ENCODE results near the gene GRIK4. TPM values are rescaled to one million over a fixed set of nuclear protein-coding genes. Genes with fewer than 3 reads are reported as not detected.

The GRIK4 gene
- total RNA-seq, 1 donor from 2014 or later: 0.36 TPM

DNA sequence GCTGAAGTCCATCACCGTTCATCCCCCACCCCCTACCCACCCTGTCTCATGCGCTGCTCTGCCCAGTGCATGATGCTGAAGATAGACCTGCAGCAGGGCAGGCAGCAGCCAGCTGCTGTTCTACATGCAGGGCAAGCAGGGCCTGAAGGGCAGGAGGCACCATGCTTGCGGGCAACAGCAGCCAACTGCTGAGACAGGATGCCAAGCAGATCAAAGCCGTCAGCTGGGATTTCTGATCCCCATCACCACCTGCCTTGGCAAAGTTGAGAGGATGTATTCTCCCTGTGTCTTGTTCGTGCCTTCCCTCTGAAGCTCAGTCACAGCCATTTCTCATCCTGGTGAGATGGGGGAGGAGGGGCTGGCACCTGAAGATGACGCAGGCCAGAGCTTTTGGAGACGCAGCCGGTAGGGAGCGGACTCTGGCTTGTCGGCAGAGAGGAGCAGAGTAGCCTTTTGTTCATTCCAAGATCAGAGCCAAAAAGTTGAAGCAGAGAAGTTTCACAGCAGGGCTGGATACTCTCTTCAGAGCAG, 227.0 kb downstream of the GRIK4 start:
- Mint-ChIP-seq H3K27ac (peak overlapping the region; percentile 76), H3K4me1 (no peaks in the 10 kb centered on the region), H3K27me3 (ENCODE audit: insufficient read depth, low read depth) (no peaks in the 10 kb centered on the region), H3K4me3 (no peak overlapping the region), H3K36me3 (no peaks in the 10 kb centered on the region), H3K9me3 (no peaks in the 10 kb centered on the region)
- Histone ChIP-seq H2AFZ (replicated peaks) (no peak overlapping the region), H3K4me3 (no peak overlapping the region), H3K27ac (no peak overlapping the region), H3K27me3 (no peaks in the 10 kb centered on the region), H3F3A (ENCODE audit: low read depth) (no peaks in the 10 kb centered on the region), H3K4me2 (no peak overlapping the region), H3K36me3 (no peaks in the 10 kb centered on the region), H4K20me1 (ENCODE audit: low read depth) (no peaks in the 10 kb centered on the region), H3K4me1 (no peaks in the 10 kb centered on the region), H3K79me2 (ENCODE audit: low read depth) (no peaks in the 10 kb centered on the region), H3K9ac (no peak overlapping the region), H3K9me3 (ENCODE audit: low read depth) (no peaks in the 10 kb centered on the region)
- TF ChIP-seq EZH2 (IDR thresholded peaks at IDR 0.05) (no peak), CTCF (IDR thresholded peaks at IDR 0.05) (no peak), EZH2phosphoT487 (IDR thresholded peaks at IDR 0.05) (no peak)
- DNase-seq (ENCODE audit: low spot score): no peak

GRCh38 chr11:120739780-120740179, 228.2 kb downstream of the GRIK4 start:
- H3K9me3 ChIP-seq (ENCODE audit: low read depth): no peaks in the 10 kb centered on the region
- H3K4me3 ChIP-seq: no peak overlapping the region
- no peak for DNase-seq (ENCODE audit: low spot score)
- no peak overlapping the region for H3K4me2 ChIP-seq
- no peaks in the 10 kb centered on the region for H3K36me3 ChIP-seq
- Mint-ChIP-seq H3K9me3 (no peaks in the 10 kb centered on the region), H3K4me3 (no peak overlapping the region), H3K4me1 (no peaks in the 10 kb centered on the region), H3K27me3 (ENCODE audit: insufficient read depth, low read depth) (no peaks in the 10 kb centered on the region), H3K27ac (no peak overlapping the region), H3K36me3 (no peaks in the 10 kb centered on the region)
- no peaks in the 10 kb centered on the region for H4K20me1 ChIP-seq (ENCODE audit: low read depth)
- no peak overlapping the region for H3K9ac ChIP-seq
- H3K79me2 ChIP-seq (ENCODE audit: low read depth): no peaks in the 10 kb centered on the region
- H3K27ac ChIP-seq: no peak overlapping the region
- H3F3A ChIP-seq (ENCODE audit: low read depth): no peaks in the 10 kb centered on the region
- no peaks in the 10 kb centered on the region for H3K27me3 ChIP-seq
- TF ChIP-seq EZH2phosphoT487 (IDR thresholded peaks at IDR 0.05) (no peak), EZH2 (IDR thresholded peaks at IDR 0.05) (no peak), CTCF (IDR thresholded peaks at IDR 0.05) (no peak)
- H3K4me1 ChIP-seq: no peaks in the 10 kb centered on the region
- no peak overlapping the region for H2AFZ ChIP-seq (replicated peaks)

DNA sequence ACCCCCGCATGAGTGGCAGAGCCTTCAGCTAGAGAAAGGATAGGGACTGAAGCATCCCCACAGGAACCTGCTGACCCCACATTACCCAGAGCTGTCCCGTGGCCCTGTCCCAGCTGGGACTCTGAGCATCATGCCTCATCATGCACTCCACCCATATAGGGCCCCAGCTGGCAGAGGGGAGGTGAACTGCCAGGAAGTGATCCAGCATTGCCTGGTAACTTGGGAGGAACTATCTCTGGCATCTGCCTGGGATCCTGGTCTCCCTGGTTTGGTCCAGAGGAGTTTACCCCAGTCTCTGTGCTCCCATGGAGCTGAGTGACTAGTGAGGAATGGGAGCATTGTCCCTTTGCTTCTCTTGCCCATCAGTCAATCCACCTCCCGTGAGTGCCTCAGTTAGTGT, 228.8 kb downstream of the GRIK4 start:
- no peak for TF ChIP-seq EZH2phosphoT487 (IDR thresholded peaks at IDR 0.05)
- no peak for TF ChIP-seq EZH2 (IDR thresholded peaks at IDR 0.05)
- no peak for TF ChIP-seq CTCF (IDR thresholded peaks at IDR 0.05)
- H3K4me3 Mint-ChIP-seq: no peak overlapping the region
- Histone ChIP-seq H3K4me2 (no peak overlapping the region), H3K4me3 (no peak overlapping the region), H4K20me1 (ENCODE audit: low read depth) (no peaks in the 10 kb centered on the region), H3K27ac (no peak overlapping the region), H3K27me3 (no peaks in the 10 kb centered on the region), H3K4me1 (no peaks in the 10 kb centered on the region), H3K9me3 (ENCODE audit: low read depth) (no peaks in the 10 kb centered on the region), H3F3A (ENCODE audit: low read depth) (no peaks in the 10 kb centered on the region), H2AFZ (replicated peaks) (no peak overlapping the region), H3K36me3 (no peaks in the 10 kb centered on the region), H3K79me2 (ENCODE audit: low read depth) (no peaks in the 10 kb centered on the region), H3K9ac (no peak overlapping the region)
- no peaks in the 10 kb centered on the region for H3K9me3 Mint-ChIP-seq
- H3K36me3 Mint-ChIP-seq: no peaks in the 10 kb centered on the region
- H3K27ac Mint-ChIP-seq: no peak overlapping the region
- no peak for DNase-seq (ENCODE audit: low spot score)
- H3K27me3 Mint-ChIP-seq (ENCODE audit: insufficient read depth, low read depth): no peaks in the 10 kb centered on the region
- no peaks in the 10 kb centered on the region for H3K4me1 Mint-ChIP-seq
